HG02973 (cell line): Measurements from ENCODE around the gene YES1.
"Not testable (repeated sequence)": the region's sequence is repeated elsewhere in the genome, so short reads cannot be mapped to it uniquely, and the experiment has no call there.

Experiments
- ATAC-seq: cut with Tn5 transposase; IDR thresholded peaks from one replicate; pipeline ENCODE4 v1.9.1; 2021; ENCODE audit warnings: moderate library complexity; ENCODE audit not compliant: unreplicated experiment

The YES1 gene

GRCh38 chr18:730692-731091 lies 81.3 kb downstream of the YES1 start:
- no peak for ATAC-seq

GRCh38 chr18:730120-730519 lies 81.9 kb downstream of the YES1 start:
- ATAC-seq, result not testable (repeated sequence)

- no peak for ATAC-seq
Measured at GRCh38 chr18:725646-726045, 86.4 kb downstream of the YES1 start.

- ATAC-seq, result no peak
Measured at GRCh38 chr18:723541-724080, 88.4 kb downstream of the YES1 start.

GRCh38 chr18:717003-717402 lies 95.0 kb downstream of the YES1 start:
- ATAC-seq, result no peak

- no peak for ATAC-seq
Measured at GRCh38 chr18:715626-716025, 96.4 kb downstream of the YES1 start.

GRCh38 chr18:713135-713490 lies 98.9 kb downstream of the YES1 start:
- ATAC-seq, result no peak

- peak; percentile 89 for ATAC-seq
Measured at GRCh38 chr18:712401-713134, 99.5 kb downstream of the YES1 start, which contains the start of gene ENOSF1. Gene ENOSF1, minus strand, starts transcription at chr18:712630. Its CDS starts 43 bp downstream, at chr18:712587.

GRCh38 chr18:711657-712400 lies 100.2 kb downstream of the YES1 start:
- ATAC-seq, result peak; percentile 53

GRCh38 chr18:711310-711656 lies 100.8 kb downstream of the YES1 start:
- ATAC-seq, result no peak

- ATAC-seq, result no peak
Measured at GRCh38 chr18:710418-711300, 101.4 kb downstream of the YES1 start.

GRCh38 chr18:709771-710170 lies 102.3 kb downstream of the YES1 start:
- ATAC-seq, result no peak

- ATAC-seq, result no peak
Measured at GRCh38 chr18:708096-708495, 103.9 kb downstream of the YES1 start.

GRCh38 chr18:706405-706804 lies 105.6 kb downstream of the YES1 start:
- no peak for ATAC-seq

- no peak for ATAC-seq
Measured at GRCh38 chr18:703213-703967, 108.7 kb downstream of the YES1 start.

- ATAC-seq, result no peak
Measured at GRCh38 chr18:697800-698199, 114.2 kb downstream of the YES1 start.

GRCh38 chr18:697012-697411 lies 115.0 kb downstream of the YES1 start:
- ATAC-seq, result no peak

GRCh38 chr18:693466-694187 lies 118.4 kb downstream of the YES1 start:
- no peak for ATAC-seq

GRCh38 chr18:692824-693223 lies 119.2 kb downstream of the YES1 start:
- no peak for ATAC-seq

GRCh38 chr18:688323-688722 lies 123.7 kb downstream of the YES1 start:
- no peak for ATAC-seq
